ENCODE data around the gene WWP2. TPM values are rescaled to one million over a fixed set of nuclear protein-coding genes. Genes with fewer than 3 reads are reported as not detected.

The WWP2 gene
- total RNA-seq, 4 donors from 2014 or later, result 40.8 to 96.9 (median 84.3) TPM

DNA sequence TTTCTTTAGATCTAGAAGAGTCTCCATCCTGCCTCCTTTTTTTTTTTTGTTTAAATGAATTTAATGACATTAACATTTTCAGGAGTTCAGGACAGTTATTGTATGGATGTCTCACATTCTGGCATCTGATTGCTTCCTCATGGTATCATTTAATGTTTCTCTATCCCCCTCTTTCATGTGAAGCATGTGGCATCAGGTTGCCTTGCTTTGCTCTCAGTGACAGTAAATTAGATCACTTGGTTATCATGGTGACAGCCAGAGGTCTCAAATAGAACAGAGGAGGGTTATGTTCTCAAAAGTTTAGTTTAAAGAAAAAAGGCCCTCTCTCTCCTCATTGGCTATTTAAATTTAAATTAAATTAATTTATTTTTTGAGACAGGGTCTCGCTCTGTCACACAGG, 74.1 kb downstream of the WWP2 start:
- WGBS, 2 donors, result 96 to 100% methylated on average over 1 of the region's 1 CpG
- no peaks in the 10 kb centered on the region for H3K9me3 ChIP-seq
- H3K4me3 ChIP-seq, result no peak overlapping the region
- no peak overlapping the region for H3K27ac ChIP-seq
- H3K4me1 ChIP-seq, result peaks cover 0 to 44% (median 15%) of the 10 kb centered on the region in 4 donors
- no peak for DNase-seq (ENCODE audit: low spot score in 2 of 2)
- H3K36me3 ChIP-seq, result no peaks in the 10 kb centered on the region
- TF ChIP-seq, protein P1, sequence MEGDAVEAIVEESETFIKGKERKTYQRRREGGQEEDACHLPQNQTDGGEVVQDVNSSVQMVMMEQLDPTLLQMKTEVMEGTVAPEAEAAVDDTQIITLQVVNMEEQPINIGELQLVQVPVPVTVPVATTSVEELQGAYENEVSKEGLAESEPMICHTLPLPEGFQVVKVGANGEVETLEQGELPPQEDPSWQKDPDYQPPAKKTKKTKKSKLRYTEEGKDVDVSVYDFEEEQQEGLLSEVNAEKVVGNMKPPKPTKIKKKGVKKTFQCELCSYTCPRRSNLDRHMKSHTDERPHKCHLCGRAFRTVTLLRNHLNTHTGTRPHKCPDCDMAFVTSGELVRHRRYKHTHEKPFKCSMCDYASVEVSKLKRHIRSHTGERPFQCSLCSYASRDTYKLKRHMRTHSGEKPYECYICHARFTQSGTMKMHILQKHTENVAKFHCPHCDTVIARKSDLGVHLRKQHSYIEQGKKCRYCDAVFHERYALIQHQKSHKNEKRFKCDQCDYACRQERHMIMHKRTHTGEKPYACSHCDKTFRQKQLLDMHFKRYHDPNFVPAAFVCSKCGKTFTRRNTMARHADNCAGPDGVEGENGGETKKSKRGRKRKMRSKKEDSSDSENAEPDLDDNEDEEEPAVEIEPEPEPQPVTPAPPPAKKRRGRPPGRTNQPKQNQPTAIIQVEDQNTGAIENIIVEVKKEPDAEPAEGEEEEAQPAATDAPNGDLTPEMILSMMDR (IDR thresholded peaks at IDR 0.05), result no peak
- TF ChIP-seq POLR2A (IDR thresholded peaks at IDR 0.05) (no peak), EP300 (IDR thresholded peaks at IDR 0.05) (no peak)
- H3K27me3 ChIP-seq, result no peaks in the 10 kb centered on the region

DNA sequence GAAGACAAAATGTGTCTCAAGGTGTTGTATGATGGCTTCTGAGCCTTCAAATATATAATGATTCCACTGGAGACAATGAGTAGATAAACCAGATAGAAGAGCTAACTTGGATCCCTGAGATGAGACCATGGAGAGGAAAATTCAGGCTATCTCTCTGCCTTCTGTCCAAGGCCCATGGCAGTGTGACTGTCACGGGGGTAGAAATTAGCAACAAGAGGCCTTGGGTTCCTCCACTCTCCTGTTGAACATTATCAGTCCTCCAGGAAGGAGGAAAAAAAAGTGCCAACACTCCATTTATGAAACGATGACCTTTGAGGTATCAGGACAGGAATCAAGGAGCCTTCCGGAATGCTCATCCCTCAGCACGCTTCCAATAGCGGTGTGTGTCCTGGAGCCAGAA, 75.2 kb downstream of the WWP2 start:
- Histone ChIP-seq H3K9me3 (no peaks in the 10 kb centered on the region), H3K36me3 (peaks cover 0 to under 1% (median 0%) of the 10 kb centered on the region in 3 donors), H3K4me3 (no peak overlapping the region), H3K27me3 (no peaks in the 10 kb centered on the region), H3K4me1 (peaks cover 0 to 39% (median 15%) of the 10 kb centered on the region in 4 donors), H3K27ac (no peak overlapping the region)
- 93 to 96% methylated on average over 5 of the region's 5 CpGs for WGBS, 2 donors
- no peak for DNase-seq (ENCODE audit: low spot score in 2 of 2)
- no peak for TF ChIP-seq POLR2A (IDR thresholded peaks at IDR 0.05)
- no peak for TF ChIP-seq EP300 (IDR thresholded peaks at IDR 0.05)
- TF ChIP-seq, protein P1 (IDR thresholded peaks at IDR 0.05), result no peak

DNA sequence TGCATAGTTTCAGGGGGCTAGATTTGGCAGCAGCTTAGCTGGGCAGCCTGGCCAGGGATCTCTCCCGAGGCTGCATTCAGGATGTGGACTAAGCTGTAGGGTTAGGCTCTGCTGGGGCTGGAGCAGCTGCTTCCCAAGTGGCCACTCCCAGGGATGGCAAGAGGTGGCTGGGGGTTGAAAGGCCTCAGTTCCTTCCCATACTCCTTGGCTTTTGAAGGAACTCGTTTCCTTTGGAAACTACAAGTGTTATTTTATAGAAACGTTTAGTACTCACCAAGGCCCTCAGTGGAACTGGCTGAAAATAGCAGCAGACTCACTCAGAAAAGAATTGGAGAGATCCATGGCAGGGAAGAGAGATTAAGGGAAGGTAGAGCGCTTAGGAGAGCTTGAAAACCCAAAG, 76.4 kb downstream of the WWP2 start:
- Histone ChIP-seq H3K4me3 (no peak overlapping the region), H3K36me3 (peaks cover 0 to 7% (median 0%) of the 10 kb centered on the region in 3 donors), H3K4me1 (peaks cover 0 to 38% (median 14%) of the 10 kb centered on the region in 4 donors), H3K27me3 (no peaks in the 10 kb centered on the region), H3K27ac (peak overlapping the region in 3 of 4 donors; percentile 30 to 63 (median 35)), H3K9me3 (no peaks in the 10 kb centered on the region)
- TF ChIP-seq, protein P1 (IDR thresholded peaks at IDR 0.05), result no peak
- no peak for TF ChIP-seq EP300 (IDR thresholded peaks at IDR 0.05)
- TF ChIP-seq POLR2A (IDR thresholded peaks at IDR 0.05), result no peak
- no peak for DNase-seq (ENCODE audit: low spot score in 2 of 2)
- 46 to 47% methylated on average over 4 of the region's 4 CpGs for WGBS, 2 donors

DNA sequence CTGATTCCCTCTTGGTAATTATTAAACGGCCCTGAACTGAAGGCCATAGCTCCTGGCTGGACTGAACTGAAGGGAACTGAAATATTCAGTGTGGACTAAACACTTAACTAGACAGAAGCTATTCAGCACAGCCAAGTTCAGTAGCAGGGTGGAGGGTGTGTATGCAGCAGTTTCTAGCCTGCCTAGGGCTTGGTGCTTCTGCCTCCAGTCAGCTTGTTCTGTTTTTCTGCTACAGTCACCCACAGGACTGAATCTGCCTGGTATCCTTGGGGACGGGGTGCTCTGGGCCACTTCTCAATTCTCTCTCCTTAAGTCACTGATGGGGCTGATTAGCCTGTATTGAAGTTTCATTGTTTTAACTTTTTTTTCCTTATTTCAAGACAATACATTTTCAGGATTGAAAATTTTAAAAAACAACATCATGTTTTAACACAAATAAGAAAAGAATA, 77.1 kb downstream of the WWP2 start:
- WGBS, 2 donors, result 23 to 28% methylated on average over 2 of the region's 2 CpGs
- TF ChIP-seq POLR2A (IDR thresholded peaks at IDR 0.05) (no peak), EP300 (IDR thresholded peaks at IDR 0.05) (no peak)
- TF ChIP-seq, protein P1 (IDR thresholded peaks at IDR 0.05), result no peak

DNA sequence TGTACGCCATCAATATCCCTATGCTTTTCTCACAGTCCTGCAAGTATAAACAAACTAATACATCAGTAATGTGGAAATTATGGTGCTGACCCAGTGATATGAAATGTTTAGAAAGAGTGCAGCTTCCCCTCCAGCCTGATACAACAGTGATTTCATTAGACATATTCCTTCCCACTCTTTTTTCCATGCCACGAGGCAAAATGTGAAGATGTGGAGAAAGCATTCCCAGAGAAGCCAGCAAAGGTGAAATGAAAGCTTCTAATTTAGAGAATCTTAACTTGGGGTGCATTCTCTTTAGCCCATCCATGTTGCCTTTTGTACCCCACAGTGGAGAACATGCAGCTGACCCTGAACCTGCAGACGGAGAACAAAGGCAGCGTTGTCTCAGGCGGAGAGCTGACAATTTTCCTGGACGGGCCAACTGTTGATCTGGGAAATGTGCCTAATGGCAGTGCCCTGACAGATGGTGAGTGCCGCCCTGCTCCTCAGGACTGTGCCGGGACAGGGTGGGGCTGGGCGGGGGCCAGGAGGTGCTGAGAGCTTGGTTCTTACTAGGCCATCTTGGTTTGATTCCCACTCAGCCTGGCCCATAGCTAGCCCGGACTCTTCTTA, 77.8 kb downstream of the WWP2 start:
- Histone ChIP-seq H3K27ac (peak overlapping the region in 3 of 4 donors; percentile 26 to 63 (median 35)), H3K27me3 (no peaks in the 10 kb centered on the region), H3K9me3 (no peaks in the 10 kb centered on the region), H3K4me3 (no peak overlapping the region), H3K4me1 (peaks cover 0 to 34% (median 14%) of the 10 kb centered on the region in 4 donors), H3K36me3 (peaks cover 0 to 10% (median 0%) of the 10 kb centered on the region in 3 donors)
- no peak for DNase-seq (ENCODE audit: low spot score in 2 of 2)
- TF ChIP-seq EP300 (IDR thresholded peaks at IDR 0.05), result no peak
- TF ChIP-seq, protein P1 (IDR thresholded peaks at IDR 0.05), result no peak
- no peak for TF ChIP-seq POLR2A (IDR thresholded peaks at IDR 0.05)
- 33 to 41% methylated on average over 9 to 10 of the region's 10 CpGs for WGBS, 2 donors

More for the DNA sequence above, 77.1 kb downstream of the WWP2 start:
- Histone ChIP-seq H3K4me3 (no peak overlapping the region), H3K4me1 (peaks cover 0 to 34% (median 14%) of the 10 kb centered on the region in 4 donors), H3K9me3 (no peaks in the 10 kb centered on the region), H3K36me3 (peaks cover 0 to 7% (median 0%) of the 10 kb centered on the region in 3 donors), H3K27me3 (no peaks in the 10 kb centered on the region), H3K27ac (peak overlapping the region in 3 of 4 donors; percentile 30 to 63 (median 35))
- DNase-seq (ENCODE audit: low spot score in 2 of 2), result no peak

Data from tibial nerve (tissue), 4 donors.